ENCODE results near the gene NEU1.

NEU1 gene

GRCh38 chr6:31892821-31893220 lies 30.2 kb upstream of the NEU1 start:
- no peak for DNase-seq

DNA sequence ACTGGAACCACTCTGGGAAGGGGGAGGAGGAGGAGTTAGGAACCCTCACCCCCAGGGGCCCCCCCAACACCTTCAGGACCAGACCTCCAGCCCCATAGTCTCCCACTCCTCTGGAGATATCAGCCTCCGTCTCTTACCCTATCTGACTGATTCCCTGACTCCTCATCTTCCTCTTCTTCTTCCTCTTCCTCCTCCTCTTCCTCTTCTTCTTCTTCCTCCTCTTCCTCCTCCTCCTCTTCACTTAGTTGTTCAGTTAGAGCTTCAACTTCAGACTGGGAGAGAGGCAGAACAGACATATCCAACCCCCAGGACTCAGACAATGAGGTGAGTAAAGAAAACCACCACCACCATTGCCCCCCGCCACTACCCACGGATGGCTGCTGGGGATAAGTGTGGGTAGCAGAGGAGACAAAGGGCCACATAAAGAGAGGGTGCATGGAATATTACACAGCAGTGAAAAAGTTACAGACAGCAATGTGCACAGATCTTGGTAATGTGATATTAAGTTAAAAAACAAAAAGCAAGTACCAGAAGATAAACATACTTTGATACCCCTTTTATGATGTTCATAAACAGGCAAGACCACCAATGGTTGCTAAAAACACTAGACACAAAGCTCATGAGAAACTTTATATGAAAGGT lies 26.8 kb upstream of the NEU1 start:
- no peak for DNase-seq

DNA sequence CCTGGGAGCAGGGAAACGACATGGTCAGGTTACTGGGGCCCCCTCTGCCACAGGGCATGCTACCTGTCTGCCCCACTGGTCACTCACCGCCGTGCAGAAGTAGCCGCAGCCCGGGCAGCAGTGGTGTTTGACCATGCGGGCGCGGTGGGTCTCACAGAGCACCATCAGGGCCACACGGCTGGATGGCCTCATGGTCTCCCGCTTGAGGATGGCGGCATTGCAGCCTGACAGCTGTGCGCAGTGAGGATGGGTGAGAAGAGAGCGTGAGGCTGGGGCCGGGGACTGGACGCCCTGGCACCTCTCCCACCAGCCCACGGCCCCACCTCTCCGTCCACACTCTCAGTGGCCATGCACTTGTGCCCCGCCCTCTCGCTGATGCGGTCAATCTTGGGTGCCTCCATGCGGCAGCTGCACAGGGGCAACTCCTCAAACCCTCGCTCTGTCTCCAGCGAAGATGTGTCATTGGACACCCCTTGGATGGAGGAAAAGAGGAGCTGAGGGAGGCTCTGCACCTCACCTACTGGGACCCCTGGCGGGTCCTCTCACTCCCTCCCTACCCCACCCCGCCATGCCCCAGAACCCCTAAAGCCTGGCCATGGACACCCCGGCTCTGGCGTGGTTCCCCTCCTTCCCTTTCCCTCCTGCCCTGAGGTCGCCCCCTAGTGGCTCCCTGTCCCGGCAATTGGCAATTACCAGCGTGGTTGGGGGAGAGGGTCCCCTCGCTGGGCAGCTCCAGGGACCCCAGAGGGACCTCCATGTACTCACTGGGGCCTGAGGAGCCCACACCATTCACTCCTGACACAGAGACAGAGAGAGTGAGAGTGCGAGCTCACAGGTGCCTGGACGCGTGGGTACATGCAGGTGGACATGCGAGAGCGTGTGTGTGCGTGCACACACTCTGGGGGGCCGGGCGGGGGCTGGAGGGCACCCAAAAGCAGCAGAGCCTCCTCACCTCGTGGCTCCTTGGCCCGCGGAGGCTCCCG lies 25.9 kb upstream of the NEU1 start:
- DNase-seq: no peak

GRCh38 chr6:31887173-31888007 lies 24.8 kb upstream of the NEU1 start:
- DNase-seq: no peak

GRCh38 chr6:31886541-31886991 lies 23.9 kb upstream of the NEU1 start:
- no peak for DNase-seq

GRCh38 chr6:31884528-31885035 lies 22.0 kb upstream of the NEU1 start:
- no peak for DNase-seq

- no peak for DNase-seq
These were observed 21.1 kb upstream of the NEU1 start for GRCh38 chr6:31883676-31884075.

- no peak for DNase-seq
These were observed 19.7 kb upstream of the NEU1 start for GRCh38 chr6:31882344-31882743.

DNA sequence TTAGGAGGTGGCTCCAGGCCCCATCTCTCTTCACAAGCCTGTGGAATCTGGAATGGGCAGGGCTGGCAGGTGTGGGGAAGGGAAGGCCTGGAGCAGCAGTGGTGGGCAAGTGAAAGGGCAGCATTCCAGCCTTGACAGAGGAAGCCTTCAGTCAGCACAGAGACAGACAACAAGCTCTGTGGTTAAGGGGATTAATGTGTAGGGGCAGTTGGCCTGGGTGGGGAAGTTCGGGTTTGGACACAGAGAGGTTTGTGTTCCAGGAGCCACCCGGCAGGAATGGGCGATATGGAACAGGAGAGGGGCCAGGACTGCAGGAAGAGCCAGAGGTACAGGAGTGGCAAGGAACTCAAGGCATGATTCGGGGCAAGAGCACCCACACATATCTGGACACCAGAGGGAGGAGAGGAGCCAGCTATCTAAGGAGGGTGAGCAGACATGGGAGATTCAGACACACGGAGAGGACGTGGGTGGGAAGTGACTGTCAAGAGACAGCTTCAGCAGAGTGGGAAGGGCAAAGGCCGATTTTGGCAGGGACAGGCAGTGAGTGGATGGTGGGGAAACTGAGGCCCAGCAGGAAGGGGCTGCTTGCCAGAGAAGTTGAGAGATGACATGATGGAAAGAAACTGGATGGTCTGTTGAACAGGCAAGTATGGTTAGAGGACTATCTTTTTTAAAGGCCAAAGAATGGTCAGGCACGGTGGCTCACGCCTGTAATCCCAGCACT lies 18.7 kb upstream of the NEU1 start:
- no peak for DNase-seq

- DNase-seq: no peak
These were observed 18.0 kb upstream of the NEU1 start for GRCh38 chr6:31880616-31881015.

- no peak for DNase-seq
These were observed 17.3 kb upstream of the NEU1 start for GRCh38 chr6:31879901-31880300.

DNA sequence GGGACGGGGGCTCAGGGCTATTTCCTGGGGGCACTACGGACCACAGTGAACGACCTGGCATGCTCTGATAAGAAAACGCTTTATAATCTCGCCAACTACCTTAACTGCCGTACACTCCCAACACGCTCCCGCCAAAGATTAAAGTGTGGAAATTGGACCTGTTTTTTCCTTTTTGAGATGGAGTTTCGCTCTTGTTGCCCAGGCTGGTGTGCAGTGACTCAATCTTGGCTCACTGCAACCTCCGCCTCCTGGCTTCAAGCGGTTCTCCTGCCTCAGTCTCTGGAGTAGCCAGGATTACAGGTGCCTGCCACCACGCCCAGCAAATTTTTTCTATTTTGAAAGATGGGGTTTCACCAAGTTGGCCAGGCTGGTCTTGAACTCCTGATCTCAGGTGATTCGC lies 16.5 kb upstream of the NEU1 start:
- DNase-seq: no peak

GRCh38 chr6:31878726-31879125 lies 16.1 kb upstream of the NEU1 start, which contains the start of gene SLC44A4:
TSS of gene SLC44A4 (minus strand) at chr6:31878997. CDS start at chr6:31878980, 17 bp downstream.
- no peak for DNase-seq

GRCh38 chr6:31878222-31878621 lies 15.6 kb upstream of the NEU1 start:
- no peak for DNase-seq

DNA sequence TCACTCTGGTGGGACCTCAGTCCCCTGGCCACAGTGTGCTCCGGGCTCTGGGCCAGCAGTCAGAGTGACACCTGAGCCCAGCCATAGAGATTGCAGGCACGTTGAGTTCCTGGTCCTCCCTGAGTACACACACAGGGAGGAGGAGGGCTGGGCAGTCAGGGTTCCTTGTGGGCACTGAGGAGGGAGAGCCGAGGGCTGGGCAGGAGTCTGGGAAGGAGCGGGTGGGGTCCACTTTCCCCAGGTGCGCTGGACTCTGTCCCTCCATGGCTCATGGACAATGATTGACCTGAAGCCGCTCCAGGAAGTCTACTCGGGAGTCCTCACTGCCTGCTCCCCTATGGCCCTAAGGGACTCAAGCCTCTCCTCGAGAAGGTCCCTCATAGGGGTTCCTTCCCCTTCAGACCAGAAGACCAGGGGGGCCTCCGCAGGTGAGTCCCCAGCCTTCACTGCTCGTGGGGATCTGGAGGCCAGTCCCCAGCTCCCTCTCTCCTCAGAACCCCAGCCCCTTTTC lies 15.1 kb upstream of the NEU1 start:
- DNase-seq: no peak

DNA sequence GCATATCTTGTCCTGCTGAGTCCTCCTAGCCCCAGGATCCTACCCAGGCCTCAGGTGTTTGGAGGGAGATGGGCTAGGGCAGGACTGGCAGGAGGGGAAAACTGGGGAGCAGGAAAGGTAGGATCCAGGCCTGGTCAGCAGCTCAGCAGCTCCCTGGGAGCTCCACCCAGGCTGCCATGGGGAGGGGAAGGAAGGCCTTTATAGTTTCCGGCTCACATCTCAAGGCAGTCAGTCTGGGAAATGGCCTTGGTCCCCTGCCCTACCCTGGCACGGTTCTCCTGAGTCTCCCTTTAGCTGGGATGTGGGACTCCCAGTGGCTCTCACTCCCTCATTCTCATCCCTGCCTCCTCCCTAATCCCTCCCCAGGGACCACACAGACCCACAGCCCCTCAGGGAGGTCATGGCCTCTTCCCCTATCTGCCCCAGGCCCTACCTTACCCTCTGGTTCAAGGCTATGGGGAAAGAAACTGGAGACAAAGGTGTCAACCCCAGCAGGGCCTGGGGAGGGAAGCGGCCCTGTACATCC lies 14.6 kb upstream of the NEU1 start:
- no peak for DNase-seq

DNA sequence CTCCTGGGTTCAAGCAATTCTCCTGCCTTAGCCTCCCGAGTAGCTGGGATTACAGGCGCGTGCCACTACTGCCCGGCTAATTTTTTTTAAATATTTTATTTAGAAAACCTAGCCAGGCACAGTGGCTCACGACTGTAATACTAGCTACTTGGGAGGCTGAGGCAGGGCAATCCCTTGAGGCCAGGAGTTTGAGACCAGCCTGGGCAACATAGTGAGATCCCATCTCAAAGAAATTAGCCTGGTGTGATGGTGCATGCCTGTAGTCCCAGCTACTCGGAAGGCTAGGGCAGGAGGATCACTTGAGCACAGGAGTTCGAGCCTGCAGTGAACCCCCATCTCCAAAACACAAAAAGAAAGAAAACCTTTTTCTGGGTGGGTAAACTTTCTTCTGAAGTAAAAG lies 13.7 kb upstream of the NEU1 start:
- DNase-seq: no peak

GRCh38 chr6:31875877-31876276 lies 13.3 kb upstream of the NEU1 start:
- DNase-seq: no peak

GRCh38 chr6:31874836-31875572 lies 12.4 kb upstream of the NEU1 start:
- DNase-seq: no peak

DNA sequence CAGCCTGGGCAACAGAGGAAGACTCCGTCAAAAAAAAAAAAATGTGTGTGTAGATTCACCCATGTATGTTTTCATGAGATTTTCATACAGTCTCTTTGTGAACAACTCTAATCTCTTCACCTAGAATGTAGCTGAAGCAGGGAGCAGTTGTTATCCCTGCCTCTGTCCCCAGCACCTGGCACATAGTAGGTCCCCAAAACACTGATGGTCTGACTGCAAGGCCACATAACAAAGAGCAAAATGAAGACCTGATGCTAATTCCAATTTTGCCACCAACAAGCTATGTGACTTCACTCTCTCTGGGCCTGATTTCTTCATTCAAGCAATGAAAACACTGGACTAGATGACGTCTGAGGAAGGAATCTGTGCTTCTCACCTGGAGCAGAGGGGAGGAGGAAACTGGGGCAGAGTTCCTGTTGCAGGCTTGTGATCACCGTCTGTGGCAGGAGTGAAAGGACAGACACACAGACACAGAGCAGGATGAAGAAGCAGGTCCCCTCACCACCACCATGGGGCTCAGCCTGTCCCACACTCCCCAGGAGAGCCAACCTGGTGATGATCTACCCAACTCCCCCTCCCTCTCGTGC lies 11.6 kb upstream of the NEU1 start:
- DNase-seq: no peak

All from NCI-H1436 treated with DMSO at 0.1 percent for 48 hours (cell line).